ENCODE measurements around the gene NRG3.
"Not testable (repeated sequence)": the region's sequence is repeated elsewhere in the genome, so short reads cannot be mapped to it uniquely, and the experiment has no call there.

NRG3 gene

GRCh38 chr10:82335831-82336230 lies 460.8 kb downstream of the NRG3 start:
- Histone ChIP-seq H3K36me3 (ENCODE audit: control insufficient read depth in 1 of 2, insufficient read depth in 2 of 2, low read length in 2 of 2) (no peaks in the 10 kb centered on the region), H3K27ac (ENCODE audit: low read length) (no peak overlapping the region), H3K4me1 (ENCODE audit: control insufficient read depth in 1 of 2, insufficient read depth in 2 of 2, low read length in 2 of 2) (no peaks in the 10 kb centered on the region), H3K27me3 (ENCODE audit: low read depth, low read length) (no peaks in the 10 kb centered on the region), H3K9me3 (ENCODE audit: control insufficient read depth in 1 of 2, low read length in 2 of 2) (no peaks in the 10 kb centered on the region), H3K4me3 (ENCODE audit: low read depth in 1 of 2, low read length in 2 of 2) (no peak overlapping the region)

DNA sequence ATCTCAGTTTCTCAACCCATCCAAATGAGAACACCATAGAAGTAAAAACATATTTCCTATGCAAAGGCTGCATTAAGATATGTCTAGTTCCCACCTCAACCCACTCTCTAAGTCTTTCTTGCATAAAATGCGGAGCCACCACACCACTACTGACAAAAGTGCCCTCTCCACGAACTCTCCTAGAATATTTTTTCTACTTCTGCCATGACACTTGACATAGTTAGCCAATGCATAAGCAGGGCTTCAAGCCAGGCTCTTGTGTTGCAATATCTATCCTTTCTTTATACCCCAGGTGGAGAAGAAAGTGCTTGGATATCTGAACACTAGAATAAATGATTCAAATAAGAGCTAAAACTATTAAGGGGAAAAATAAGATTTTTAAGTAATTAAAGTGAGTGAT lies 465.2 kb downstream of the NRG3 start:
- Histone ChIP-seq H3K4me1 (ENCODE audit: control insufficient read depth in 1 of 2, insufficient read depth in 2 of 2, low read length in 2 of 2) (no peaks in the 10 kb centered on the region), H3K27me3 (ENCODE audit: low read depth, low read length) (no peaks in the 10 kb centered on the region), H3K9me3 (ENCODE audit: control insufficient read depth in 1 of 2, low read length in 2 of 2) (no peaks in the 10 kb centered on the region), H3K4me3 (ENCODE audit: low read depth in 1 of 2, low read length in 2 of 2) (no peak overlapping the region), H3K36me3 (ENCODE audit: control insufficient read depth in 1 of 2, insufficient read depth in 2 of 2, low read length in 2 of 2) (no peaks in the 10 kb centered on the region), H3K27ac (ENCODE audit: low read length) (no peak overlapping the region)

DNA sequence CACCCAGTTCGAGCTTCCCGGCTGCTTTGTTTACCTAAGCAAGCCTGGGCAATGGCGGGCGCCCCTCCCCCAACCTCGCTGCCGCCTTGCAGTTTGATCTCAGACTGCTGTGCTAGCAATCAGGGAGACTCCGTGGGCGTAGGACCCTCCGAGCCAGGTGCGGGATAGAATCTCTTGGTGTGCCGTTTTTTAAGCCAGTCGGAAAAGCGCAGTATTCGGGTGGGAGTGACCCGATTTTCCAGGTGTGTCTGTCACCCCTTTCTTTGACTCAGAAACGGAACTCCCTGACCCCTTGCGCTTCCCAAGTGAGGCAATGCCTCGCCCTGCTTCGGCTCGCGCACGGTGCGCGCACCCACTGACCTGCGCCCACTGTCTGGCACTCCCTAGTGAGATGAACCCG lies 474.6 kb downstream of the NRG3 start:
- H3K4me3 ChIP-seq (ENCODE audit: low read depth in 1 of 2, low read length in 2 of 2); H3K36me3 ChIP-seq (ENCODE audit: control insufficient read depth in 1 of 2, insufficient read depth in 2 of 2, low read length in 2 of 2); H3K4me1 ChIP-seq (ENCODE audit: control insufficient read depth in 1 of 2, insufficient read depth in 2 of 2, low read length in 2 of 2); H3K9me3 ChIP-seq (ENCODE audit: control insufficient read depth in 1 of 2, low read length in 2 of 2); H3K27me3 ChIP-seq (ENCODE audit: low read depth, low read length); H3K27ac ChIP-seq (ENCODE audit: low read length): not testable (repeated sequence)

- Histone ChIP-seq H3K9me3 (ENCODE audit: control insufficient read depth in 1 of 2, low read length in 2 of 2) (no peaks in the 10 kb centered on the region), H3K27ac (ENCODE audit: low read length) (no peak overlapping the region), H3K4me3 (ENCODE audit: low read depth in 1 of 2, low read length in 2 of 2) (no peak overlapping the region), H3K4me1 (ENCODE audit: control insufficient read depth in 1 of 2, insufficient read depth in 2 of 2, low read length in 2 of 2) (no peaks in the 10 kb centered on the region), H3K27me3 (ENCODE audit: low read depth, low read length) (no peaks in the 10 kb centered on the region), H3K36me3 (ENCODE audit: control insufficient read depth in 1 of 2, insufficient read depth in 2 of 2, low read length in 2 of 2) (no peaks in the 10 kb centered on the region)
Measured at GRCh38 chr10:82353381-82353780, 478.4 kb downstream of the NRG3 start.

DNA sequence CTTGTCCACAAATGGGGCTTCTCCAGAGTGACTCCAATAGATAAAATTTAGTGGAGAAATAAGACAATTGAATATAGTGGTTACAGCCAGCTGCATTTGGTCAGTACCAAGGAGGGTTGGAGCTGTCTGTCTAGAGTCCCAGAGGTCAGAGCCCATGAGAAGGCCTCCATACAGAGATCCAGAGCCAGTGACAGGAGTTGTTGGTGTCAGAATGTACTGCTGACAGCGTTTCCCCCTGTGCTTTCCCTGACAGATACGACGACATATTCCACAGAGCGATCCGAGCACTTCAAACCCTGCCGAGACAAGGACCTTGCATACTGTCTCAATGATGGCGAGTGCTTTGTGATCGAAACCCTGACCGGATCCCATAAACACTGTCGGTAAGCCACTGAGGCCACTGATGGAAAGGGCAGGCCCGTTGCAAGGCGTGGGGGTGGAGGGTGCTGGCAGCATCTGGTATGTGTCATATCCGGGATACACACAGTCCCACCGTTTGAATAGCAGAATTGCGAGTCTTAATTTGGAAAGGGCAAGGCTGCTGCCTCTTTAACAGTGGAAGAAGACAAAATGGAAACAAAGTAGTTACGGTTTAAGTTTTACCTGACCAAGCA lies 483.6 kb downstream of the NRG3 start:
- no peaks in the 10 kb centered on the region for H3K27me3 ChIP-seq (ENCODE audit: low read depth, low read length)
- no peak overlapping the region for H3K27ac ChIP-seq (ENCODE audit: low read length)
- no peaks in the 10 kb centered on the region for H3K36me3 ChIP-seq (ENCODE audit: control insufficient read depth in 1 of 2, insufficient read depth in 2 of 2, low read length in 2 of 2)
- peak overlapping the region; percentile 24 to 48 for H3K4me3 ChIP-seq (ENCODE audit: low read depth in 1 of 2, low read length in 2 of 2)
- H3K4me1 ChIP-seq (ENCODE audit: control insufficient read depth in 1 of 2, insufficient read depth in 2 of 2, low read length in 2 of 2): peaks cover 0 to 3% of the 10 kb centered on the region in 2 donors
- H3K9me3 ChIP-seq (ENCODE audit: control insufficient read depth in 1 of 2, low read length in 2 of 2): no peaks in the 10 kb centered on the region

- H3K27ac ChIP-seq (ENCODE audit: low read length): no peak overlapping the region
- no peaks in the 10 kb centered on the region for H3K36me3 ChIP-seq (ENCODE audit: control insufficient read depth in 1 of 2, insufficient read depth in 2 of 2, low read length in 2 of 2)
- peaks cover 0 to 3% of the 10 kb centered on the region in 2 donors for H3K4me1 ChIP-seq (ENCODE audit: control insufficient read depth in 1 of 2, insufficient read depth in 2 of 2, low read length in 2 of 2)
- no peaks in the 10 kb centered on the region for H3K9me3 ChIP-seq (ENCODE audit: control insufficient read depth in 1 of 2, low read length in 2 of 2)
- no peak overlapping the region for H3K4me3 ChIP-seq (ENCODE audit: low read depth in 1 of 2, low read length in 2 of 2)
- H3K27me3 ChIP-seq (ENCODE audit: low read depth, low read length): no peaks in the 10 kb centered on the region
Measured at GRCh38 chr10:82361256-82361655, 486.3 kb downstream of the NRG3 start.

DNA sequence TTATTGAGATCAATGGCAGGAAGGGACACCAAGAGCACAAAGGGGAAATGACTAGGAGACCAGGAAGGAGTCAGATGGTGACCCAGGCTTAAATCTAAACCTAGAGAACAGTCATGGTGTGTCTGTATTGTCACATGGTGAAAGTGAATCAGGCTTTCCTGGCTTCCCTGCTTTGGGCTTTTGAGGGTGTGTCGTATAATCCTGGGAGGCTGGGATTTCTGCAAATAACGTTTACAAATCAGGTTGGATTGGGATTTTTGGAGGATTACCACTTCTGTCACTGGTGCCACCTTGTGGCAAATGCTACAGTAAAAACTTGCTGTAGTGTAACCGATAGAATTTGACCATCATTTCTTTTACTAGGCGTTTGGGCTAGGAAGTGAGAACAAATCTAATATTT lies 502.6 kb downstream of the NRG3 start:
- Histone ChIP-seq H3K36me3 (ENCODE audit: control insufficient read depth in 1 of 2, insufficient read depth in 2 of 2, low read length in 2 of 2) (no peaks in the 10 kb centered on the region), H3K4me3 (ENCODE audit: low read depth in 1 of 2, low read length in 2 of 2) (no peak overlapping the region), H3K27ac (ENCODE audit: low read length) (no peak overlapping the region)

DNA sequence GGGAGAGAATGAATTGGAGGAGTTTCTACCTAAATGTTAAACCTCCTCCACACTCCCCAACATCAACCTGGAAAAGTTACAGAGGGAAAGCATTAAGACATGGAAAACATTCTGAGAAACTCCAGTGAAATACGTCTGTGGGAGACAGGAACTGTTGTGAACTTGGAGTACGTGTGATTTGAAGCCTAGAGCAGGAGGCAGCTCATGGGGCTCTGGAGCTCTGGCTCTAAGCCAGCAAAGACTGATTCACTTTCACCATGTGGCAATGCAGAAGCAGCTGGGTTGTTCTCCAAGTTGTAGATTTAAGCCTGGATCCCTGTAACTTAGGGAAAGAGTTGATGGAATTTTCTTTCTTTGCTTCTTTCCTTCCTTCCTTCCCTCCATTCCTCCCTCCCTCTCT lies 503.2 kb downstream of the NRG3 start:
- Histone ChIP-seq H3K4me1 (ENCODE audit: control insufficient read depth in 1 of 2, insufficient read depth in 2 of 2, low read length in 2 of 2) (no peaks in the 10 kb centered on the region), H3K4me3 (ENCODE audit: low read depth in 1 of 2, low read length in 2 of 2) (no peak overlapping the region), H3K9me3 (ENCODE audit: control insufficient read depth in 1 of 2, low read length in 2 of 2) (no peaks in the 10 kb centered on the region), H3K27ac (ENCODE audit: low read length) (no peak overlapping the region), H3K36me3 (ENCODE audit: control insufficient read depth in 1 of 2, insufficient read depth in 2 of 2, low read length in 2 of 2) (no peaks in the 10 kb centered on the region), H3K27me3 (ENCODE audit: low read depth, low read length) (no peaks in the 10 kb centered on the region)

More for the DNA sequence above, 502.6 kb downstream of the NRG3 start:
- no peaks in the 10 kb centered on the region for H3K9me3 ChIP-seq (ENCODE audit: control insufficient read depth in 1 of 2, low read length in 2 of 2)
- H3K4me1 ChIP-seq (ENCODE audit: control insufficient read depth in 1 of 2, insufficient read depth in 2 of 2, low read length in 2 of 2): no peaks in the 10 kb centered on the region
- H3K27me3 ChIP-seq (ENCODE audit: low read depth, low read length): no peaks in the 10 kb centered on the region

GRCh38 chr10:82383350-82383749 lies 508.4 kb downstream of the NRG3 start:
- H3K27ac ChIP-seq (ENCODE audit: low read length): no peak overlapping the region
- no peaks in the 10 kb centered on the region for H3K27me3 ChIP-seq (ENCODE audit: low read depth, low read length)
- H3K9me3 ChIP-seq (ENCODE audit: control insufficient read depth in 1 of 2, low read length in 2 of 2): no peaks in the 10 kb centered on the region
- no peaks in the 10 kb centered on the region for H3K4me1 ChIP-seq (ENCODE audit: control insufficient read depth in 1 of 2, insufficient read depth in 2 of 2, low read length in 2 of 2)
- H3K4me3 ChIP-seq (ENCODE audit: low read depth in 1 of 2, low read length in 2 of 2): no peak overlapping the region
- no peaks in the 10 kb centered on the region for H3K36me3 ChIP-seq (ENCODE audit: control insufficient read depth in 1 of 2, insufficient read depth in 2 of 2, low read length in 2 of 2)

- no peaks in the 10 kb centered on the region for H3K4me1 ChIP-seq (ENCODE audit: control insufficient read depth in 1 of 2, insufficient read depth in 2 of 2, low read length in 2 of 2)
- no peak overlapping the region for H3K27ac ChIP-seq (ENCODE audit: low read length)
- H3K27me3 ChIP-seq (ENCODE audit: low read depth, low read length): no peaks in the 10 kb centered on the region
- H3K4me3 ChIP-seq (ENCODE audit: low read depth in 1 of 2, low read length in 2 of 2): no peak overlapping the region
- no peaks in the 10 kb centered on the region for H3K9me3 ChIP-seq (ENCODE audit: control insufficient read depth in 1 of 2, low read length in 2 of 2)
- no peaks in the 10 kb centered on the region for H3K36me3 ChIP-seq (ENCODE audit: control insufficient read depth in 1 of 2, insufficient read depth in 2 of 2, low read length in 2 of 2)
Measured at GRCh38 chr10:82390866-82391658, 516.1 kb downstream of the NRG3 start.

DNA sequence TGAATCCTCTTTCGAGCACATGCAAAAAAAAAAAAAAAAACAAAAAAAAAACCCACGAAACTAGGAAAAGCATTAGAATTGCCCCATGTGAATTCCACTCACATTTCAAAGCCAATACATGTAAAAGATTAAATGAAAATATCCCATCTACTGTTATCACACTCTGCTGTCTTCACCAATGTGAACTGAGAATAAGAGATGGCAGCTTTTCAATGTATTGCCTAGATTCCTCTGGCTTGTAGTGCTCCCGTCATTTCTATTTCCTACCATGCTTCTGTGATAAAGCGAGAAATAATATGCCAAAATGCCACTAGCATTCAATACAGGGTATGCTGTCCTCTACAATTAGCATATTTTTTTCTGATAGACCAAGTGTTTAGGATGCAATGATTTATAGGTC lies 517.0 kb downstream of the NRG3 start:
- no peak overlapping the region for H3K4me3 ChIP-seq (ENCODE audit: low read depth in 1 of 2, low read length in 2 of 2)
- H3K27me3 ChIP-seq (ENCODE audit: low read depth, low read length): no peaks in the 10 kb centered on the region
- H3K4me1 ChIP-seq (ENCODE audit: control insufficient read depth in 1 of 2, insufficient read depth in 2 of 2, low read length in 2 of 2): no peaks in the 10 kb centered on the region
- H3K27ac ChIP-seq (ENCODE audit: low read length): no peak overlapping the region
- H3K9me3 ChIP-seq (ENCODE audit: control insufficient read depth in 1 of 2, low read length in 2 of 2): no peaks in the 10 kb centered on the region
- no peaks in the 10 kb centered on the region for H3K36me3 ChIP-seq (ENCODE audit: control insufficient read depth in 1 of 2, insufficient read depth in 2 of 2, low read length in 2 of 2)

- Histone ChIP-seq H3K36me3 (ENCODE audit: control insufficient read depth in 1 of 2, insufficient read depth in 2 of 2, low read length in 2 of 2) (no peaks in the 10 kb centered on the region), H3K9me3 (ENCODE audit: control insufficient read depth in 1 of 2, low read length in 2 of 2) (no peaks in the 10 kb centered on the region), H3K4me1 (ENCODE audit: control insufficient read depth in 1 of 2, insufficient read depth in 2 of 2, low read length in 2 of 2) (no peaks in the 10 kb centered on the region), H3K27me3 (ENCODE audit: low read depth, low read length) (no peaks in the 10 kb centered on the region), H3K27ac (ENCODE audit: low read length) (no peak overlapping the region), H3K4me3 (ENCODE audit: low read depth in 1 of 2, low read length in 2 of 2) (no peak overlapping the region)
Measured at GRCh38 chr10:82392533-82392932, 517.5 kb downstream of the NRG3 start.

Data from muscle layer of duodenum (tissue), 2 donors.